ENCODE measurements around the gene CADPS2. TPM values are rescaled to one million over a fixed set of nuclear protein-coding genes. Genes with fewer than 3 reads are reported as not detected.

Gene CADPS2
- total and polyA plus RNA-seq, 2 of the 4 experiments (the other 2 are of a cell fraction), result 0.10 to 0.54 TPM

- Histone ChIP-seq H3K9me1 (ENCODE audit: insufficient read depth, low read length) (no peaks in the 10 kb centered on the region), H3K9ac (ENCODE audit: low read depth, low read length) (no peak overlapping the region), H3K4me1 (ENCODE audit: control insufficient read depth, insufficient read depth, low read length) (no peaks in the 10 kb centered on the region), H4K20me1 (ENCODE audit: insufficient read depth, low read length) (no peaks in the 10 kb centered on the region), H3K27me3 (ENCODE audit: control insufficient read depth, insufficient read depth, low read length) (no peaks in the 10 kb centered on the region), H3K18ac (ENCODE audit: low read depth, low read length) (no peak overlapping the region), H3K79me1 (ENCODE audit: low read depth in 1 of 2, low read length in 2 of 2) (no peaks in the 10 kb centered on the region), H3K4me2 (ENCODE audit: low read depth, low read length) (no peak overlapping the region), H2BK5ac (ENCODE audit: low read depth, low read length, poor library complexity, severe bottlenecking) (no peak overlapping the region), H3K27ac (ENCODE audit: insufficient read depth, low read length) (no peak overlapping the region), H2BK20ac (ENCODE audit: low read depth, low read length) (no peak overlapping the region), H3K4me3 (ENCODE audit: insufficient read depth, low read depth, low read length) (no peak overlapping the region), H2BK120ac (ENCODE audit: low read depth, low read length) (no peak overlapping the region), H2BK15ac (ENCODE audit: low read depth, low read length) (no peak overlapping the region), H2AK5ac (ENCODE audit: low read depth, low read length) (no peak overlapping the region), H3K56ac (ENCODE audit: extremely low read depth, insufficient read depth, low read length) (no peak overlapping the region), H3K9me3 (ENCODE audit: control insufficient read depth, insufficient read depth, low read length) (no peaks in the 10 kb centered on the region), H4K5ac (ENCODE audit: low read depth, low read length) (no peak overlapping the region), H3K4ac (ENCODE audit: low read depth, low read length) (no peak overlapping the region), H3K36me3 (ENCODE audit: control insufficient read depth, insufficient read depth, low read length) (no peaks in the 10 kb centered on the region), H4K8ac (ENCODE audit: low read depth in 2 of 2, low read length in 2 of 2) (no peak overlapping the region), H2AK9ac (replicated peaks; ENCODE audit: low read depth, low read length, poor library complexity) (no peak overlapping the region), H3K14ac (replicated peaks; ENCODE audit: low read depth, low read length) (no peak overlapping the region), H4K91ac (ENCODE audit: insufficient read depth, low read depth, low read length) (no peak overlapping the region), H2AFZ (replicated peaks; ENCODE audit: low read length, poor library complexity) (no peak overlapping the region), H3K23ac (ENCODE audit: low read depth, low read length) (no peak overlapping the region)
- TF ChIP-seq CEBPB (IDR thresholded peaks at IDR 0.05; ENCODE audit: low read depth, low read length), result no peak
- BruUV-seq (replicated peaks), result no TSS peak
- ATAC-seq (ENCODE audit: low read depth) (no peak), DNase-seq (no peak)
- in situ Hi-C loops (cut with MboI; ENCODE audit: low sequenced_read_pairs) (no loop called here), intact Hi-C loops (cut with micrococcal nuclease) (no loop called here), dilution Hi-C loops (cut with HindIII; ENCODE audit: low sequenced_read_pairs, unreplicated experiment) (no loop called here)
- ChIA-PET POLR2A (ENCODE audit: unreplicated experiment) (no interaction called here), CTCF (no interaction called here)
These were observed 330.0 kb downstream of the CADPS2 start for GRCh38 chr7:122556219-122556618.
